GM12878 (cell line): ENCODE data around the gene GRK5.

ENCODE experiments used
- POLR2AphosphoS5 ChIP-seq: IDR thresholded peaks from 2 replicates; pipeline ENCODE4 v1.6.1; 2011; ENCODE audit warnings: mild to moderate bottlenecking, low read length, inconsistent platforms
- SREBF2 ChIP-seq: IDR thresholded peaks from 2 replicates; pipeline ENCODE4 v1.6.1; 2012; ENCODE audit warnings: mild to moderate bottlenecking, low read length
- ZNF384 ChIP-seq: IDR thresholded peaks from 2 replicates; pipeline ENCODE4 v1.6.1; 2012; ENCODE audit warnings: low read depth, mild to moderate bottlenecking, low read length, improper control_type of control experiment, borderline replicate concordance
- TF ChIP-seq, protein P1 (sequence below): IDR thresholded peaks from 2 replicates; pipeline ENCODE4 v1.6.1; 2011; ENCODE audit warnings: low read depth, mild to moderate bottlenecking, low read length, moderate library complexity, borderline replicate concordance; ENCODE audit errors: extremely low read depth
- TF ChIP-seq, protein P2 (sequence below), 3 experiments: IDR thresholded peaks in 2 of 3; conservative IDR thresholded peaks in 1 of 3; 2 replicates each; pipeline ENCODE4 v1.5.1; 2011; ENCODE audit warnings: low read depth in 3 of 3, low read length in 3 of 3, mild to moderate bottlenecking in 3 of 3, control low read depth in 2 of 3, moderate library complexity in 2 of 3, inconsistent platforms in 1 of 3, mixed read lengths in 1 of 3; ENCODE audit not compliant: control insufficient read depth in 2 of 3, insufficient read depth in 1 of 3; ENCODE audit errors: extremely low read depth in 1 of 3
- TF ChIP-seq, protein P3 (sequence below): IDR thresholded peaks from 2 replicates; pipeline ENCODE4 v1.6.1; 2011; ENCODE audit warnings: mild to moderate bottlenecking, low read depth, low read length, moderate library complexity; ENCODE audit not compliant: insufficient replicate concordance

DNA sequence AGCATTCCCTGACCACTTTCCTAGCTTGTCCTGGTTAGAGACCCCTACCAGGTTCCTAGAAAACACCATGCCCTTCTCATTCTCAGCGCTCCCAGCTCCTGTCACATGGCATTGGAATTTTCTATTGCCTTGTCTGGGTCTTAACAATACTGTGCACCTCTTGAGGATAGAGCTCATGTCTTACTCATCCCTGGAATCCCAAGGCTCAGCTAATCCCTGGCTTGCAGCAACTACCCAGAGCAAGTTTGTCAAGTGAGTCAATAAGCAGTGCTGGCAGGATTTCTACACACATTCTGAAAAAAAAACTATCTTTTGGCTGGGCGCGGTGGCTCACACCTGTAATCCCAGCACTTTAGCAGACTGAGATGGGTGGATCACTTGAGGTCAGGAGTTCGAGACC lies 17.0 kb upstream of the GRK5 start:
- TF ChIP-seq, protein P1, sequence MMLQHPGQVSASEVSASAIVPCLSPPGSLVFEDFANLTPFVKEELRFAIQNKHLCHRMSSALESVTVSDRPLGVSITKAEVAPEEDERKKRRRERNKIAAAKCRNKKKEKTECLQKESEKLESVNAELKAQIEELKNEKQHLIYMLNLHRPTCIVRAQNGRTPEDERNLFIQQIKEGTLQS: no peak
- TF ChIP-seq, protein P2, sequence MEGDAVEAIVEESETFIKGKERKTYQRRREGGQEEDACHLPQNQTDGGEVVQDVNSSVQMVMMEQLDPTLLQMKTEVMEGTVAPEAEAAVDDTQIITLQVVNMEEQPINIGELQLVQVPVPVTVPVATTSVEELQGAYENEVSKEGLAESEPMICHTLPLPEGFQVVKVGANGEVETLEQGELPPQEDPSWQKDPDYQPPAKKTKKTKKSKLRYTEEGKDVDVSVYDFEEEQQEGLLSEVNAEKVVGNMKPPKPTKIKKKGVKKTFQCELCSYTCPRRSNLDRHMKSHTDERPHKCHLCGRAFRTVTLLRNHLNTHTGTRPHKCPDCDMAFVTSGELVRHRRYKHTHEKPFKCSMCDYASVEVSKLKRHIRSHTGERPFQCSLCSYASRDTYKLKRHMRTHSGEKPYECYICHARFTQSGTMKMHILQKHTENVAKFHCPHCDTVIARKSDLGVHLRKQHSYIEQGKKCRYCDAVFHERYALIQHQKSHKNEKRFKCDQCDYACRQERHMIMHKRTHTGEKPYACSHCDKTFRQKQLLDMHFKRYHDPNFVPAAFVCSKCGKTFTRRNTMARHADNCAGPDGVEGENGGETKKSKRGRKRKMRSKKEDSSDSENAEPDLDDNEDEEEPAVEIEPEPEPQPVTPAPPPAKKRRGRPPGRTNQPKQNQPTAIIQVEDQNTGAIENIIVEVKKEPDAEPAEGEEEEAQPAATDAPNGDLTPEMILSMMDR (IDR thresholded peaks at IDR 0.05 in 2 of 3, conservative IDR thresholded peaks at IDR 0.05 in 1 of 3; ENCODE audit: control insufficient read depth in 2 of 3, extremely low read depth in 1 of 3, insufficient read depth in 1 of 3, low read depth in 3 of 3, low read length in 3 of 3): no peak
- TF ChIP-seq, protein P3, sequence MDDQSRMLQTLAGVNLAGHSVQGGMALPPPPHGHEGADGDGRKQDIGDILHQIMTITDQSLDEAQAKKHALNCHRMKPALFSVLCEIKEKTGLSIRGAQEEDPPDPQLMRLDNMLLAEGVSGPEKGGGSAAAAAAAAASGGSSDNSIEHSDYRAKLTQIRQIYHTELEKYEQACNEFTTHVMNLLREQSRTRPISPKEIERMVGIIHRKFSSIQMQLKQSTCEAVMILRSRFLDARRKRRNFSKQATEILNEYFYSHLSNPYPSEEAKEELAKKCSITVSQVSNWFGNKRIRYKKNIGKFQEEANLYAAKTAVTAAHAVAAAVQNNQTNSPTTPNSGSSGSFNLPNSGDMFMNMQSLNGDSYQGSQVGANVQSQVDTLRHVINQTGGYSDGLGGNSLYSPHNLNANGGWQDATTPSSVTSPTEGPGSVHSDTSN: no peak
- TF ChIP-seq POLR2AphosphoS5 (no peak), ZNF384 (no peak), SREBF2 (no peak)
